HepG2 (cell line): ENCODE results near the gene PPCDC. TPM values are rescaled to one million over a fixed set of nuclear protein-coding genes. Genes with fewer than 3 reads are reported as not detected.

Experiments used
- CERS6 ChIP-seq: sonication (generic); formaldehyde crosslinking; IDR thresholded peaks from 2 replicates; pipeline ENCODE4 v1.5.0; 2020; ENCODE audit warnings: missing genetic modification reagents
- EED ChIP-seq: sonication (generic); formaldehyde crosslinking; IDR thresholded peaks from 2 replicates; pipeline ENCODE4 v1.5.0; 2020; ENCODE audit warnings: mild to moderate bottlenecking, missing genetic modification reagents
- ETV6 ChIP-seq: sonication (generic); formaldehyde crosslinking; conservative IDR thresholded peaks from 2 replicates; pipeline ENCODE4 v1.4.0; 2020; ENCODE audit warnings: missing genetic modification reagents
- FOXA3 ChIP-seq: IDR thresholded peaks from 2 replicates; pipeline ENCODE4 v1.6.1; 2016; ENCODE audit warnings: missing genetic modification reagents, missing compliant biosample characterization
- KAT7 ChIP-seq: IDR thresholded peaks from 2 replicates; pipeline ENCODE4 v1.6.1; 2018; ENCODE audit warnings: borderline replicate concordance, missing compliant biosample characterization
- MYPOP ChIP-seq: sonication (generic); formaldehyde crosslinking; IDR thresholded peaks from 2 replicates; pipeline ENCODE4 v1.8.1; 2023; ENCODE audit warnings: mild to moderate bottlenecking, moderate library complexity, missing genetic modification reagents
- PHF5A ChIP-seq: IDR thresholded peaks from one replicate; pipeline ENCODE4 v1.6.1; 2018; ENCODE audit warnings: low read depth, missing genetic modification reagents; ENCODE audit not compliant: unreplicated experiment
- USF2 ChIP-seq, 2 experiments: sonication (generic) in 1 of 2; formaldehyde crosslinking in 1 of 2; IDR thresholded peaks; 2 replicates each; pipeline versions ENCODE4 v1.5.1 to v1.6.1; 2011 to 2020; ENCODE audit warnings: borderline replicate concordance in 1 of 2, low read depth in 1 of 2, low read length in 1 of 2, mild to moderate bottlenecking in 1 of 2, missing genetic modification reagents in 1 of 2, moderate library complexity in 1 of 2
- ZBTB14 ChIP-seq: sonication (generic); formaldehyde crosslinking; IDR thresholded peaks from 2 replicates; pipeline ENCODE4 v1.4.0; 2020; ENCODE audit warnings: missing genetic modification reagents
- ZBTB7A ChIP-seq: sonication (generic); formaldehyde crosslinking; IDR thresholded peaks from 2 replicates; pipeline ENCODE4 v1.8.0; 2022; ENCODE audit warnings: mild to moderate bottlenecking, missing genetic modification reagents
- ZC3H4 ChIP-seq: sonication (generic); formaldehyde crosslinking; IDR thresholded peaks from 2 replicates; pipeline ENCODE4 v1.4.0; 2020; ENCODE audit warnings: missing genetic modification reagents, borderline replicate concordance
- ZMAT3 ChIP-seq: sonication (generic); formaldehyde crosslinking; conservative IDR thresholded peaks from 2 replicates; pipeline ENCODE4 v1.7.0; 2021; ENCODE audit warnings: missing genetic modification reagents
- ZNF335 ChIP-seq: sonication (generic); formaldehyde crosslinking; IDR thresholded peaks from 2 replicates; pipeline ENCODE4 v1.4.0; 2020; ENCODE audit warnings: missing genetic modification reagents
- ZNF737 ChIP-seq: sonication (generic); formaldehyde crosslinking; IDR thresholded peaks from 2 replicates; pipeline ENCODE4 v1.5.0; 2020; ENCODE audit warnings: missing genetic modification reagents, mild to moderate bottlenecking, borderline replicate concordance
- ZNF878 ChIP-seq: sonication (generic); formaldehyde crosslinking; IDR thresholded peaks from 2 replicates; pipeline ENCODE4 v1.8.1; 2023; ENCODE audit warnings: mild to moderate bottlenecking, missing genetic modification reagents, moderate library complexity
- polyA plus RNA-seq, 8 experiments: library from polyadenylated mRNA; depleted of rRNA in 3 of 8; stranded (reverse) in 7 of 8; unstranded in 1 of 8; fragments of >200 nt; fragmentation: Illumina TruSeq in 4 of 8; extraction: Trizol in 4 of 8; gene quantifications; 2 replicates each; pipeline versions ENCODE4 v1.2.1 to v1.2.3, GENCODE V29; 2011 to 2016; ENCODE audit warnings: low read depth in 4 of 8, missing spikeins in 1 of 8, mixed read lengths in 1 of 8; ENCODE audit not compliant: insufficient read depth in 1 of 8
- total RNA-seq, 5 experiments: library from RNA; depleted of rRNA; stranded (reverse); fragments of >200 nt; fragmentation: Illumina TruSeq; extraction: Trizol; gene quantifications; 2 replicates each; pipeline ENCODE4 v1.2.3, GENCODE V29; 2016; ENCODE audit warnings: low read depth in 1 of 5
- TF ChIP-seq, protein P1 (sequence below): sonication (generic); formaldehyde crosslinking; IDR thresholded peaks from 2 replicates; pipeline ENCODE4 v1.5.1; 2020; ENCODE audit warnings: mild to moderate bottlenecking, missing genetic modification reagents
- TF ChIP-seq, protein P2 (sequence below): sonication (generic); formaldehyde crosslinking; IDR thresholded peaks from 2 replicates; pipeline ENCODE4 v1.4.0; 2020; ENCODE audit warnings: missing genetic modification reagents

PPCDC gene
- total and polyA plus RNA-seq, 2 of the 13 experiments (the other 11 are each of a cell fraction or from before 2014, with no cell fraction given), result 12.3 to 12.8 TPM

GRCh38 chr15:75023181-75023871 lies at the start of gene PPCDC (continued):
- TF ChIP-seq USF2 (IDR thresholded peaks at IDR 0.05; ENCODE audit: low read depth, low read length) (no peak), USF2 (CRISPR knock-in tag; IDR thresholded peaks at IDR 0.05; ENCODE audit: borderline replicate concordance) (no peak), CERS6 (CRISPR knock-in tag) (no peak), PHF5A (CRISPR knock-in tag) (no peak), ZNF737 (CRISPR knock-in tag) (no peak), ZBTB14 (CRISPR knock-in tag) (0 out of 2 replicates have a peak, but pooled peaks have one; percentile 49), KAT7 (CRISPR knock-in tag) (peak; percentile 79; the same call in 1 of the 2 replicates), ZC3H4 (CRISPR knock-in tag) (no peak), ZNF878 (no peak), FOXA3 (CRISPR knock-in tag) (peak; percentile 47), ZNF335 (CRISPR knock-in tag) (no peak), EED (no peak), ETV6 (CRISPR knock-in tag) (no peak), ZMAT3 (CRISPR knock-in tag) (peak; percentile 77; the same call in 1 of the 2 replicates), MYPOP (CRISPR knock-in tag) (no peak), ZBTB7A (CRISPR knock-in tag) (peak; percentile 27; the same call in 1 of the 2 replicates)
- TF ChIP-seq, protein P1, sequence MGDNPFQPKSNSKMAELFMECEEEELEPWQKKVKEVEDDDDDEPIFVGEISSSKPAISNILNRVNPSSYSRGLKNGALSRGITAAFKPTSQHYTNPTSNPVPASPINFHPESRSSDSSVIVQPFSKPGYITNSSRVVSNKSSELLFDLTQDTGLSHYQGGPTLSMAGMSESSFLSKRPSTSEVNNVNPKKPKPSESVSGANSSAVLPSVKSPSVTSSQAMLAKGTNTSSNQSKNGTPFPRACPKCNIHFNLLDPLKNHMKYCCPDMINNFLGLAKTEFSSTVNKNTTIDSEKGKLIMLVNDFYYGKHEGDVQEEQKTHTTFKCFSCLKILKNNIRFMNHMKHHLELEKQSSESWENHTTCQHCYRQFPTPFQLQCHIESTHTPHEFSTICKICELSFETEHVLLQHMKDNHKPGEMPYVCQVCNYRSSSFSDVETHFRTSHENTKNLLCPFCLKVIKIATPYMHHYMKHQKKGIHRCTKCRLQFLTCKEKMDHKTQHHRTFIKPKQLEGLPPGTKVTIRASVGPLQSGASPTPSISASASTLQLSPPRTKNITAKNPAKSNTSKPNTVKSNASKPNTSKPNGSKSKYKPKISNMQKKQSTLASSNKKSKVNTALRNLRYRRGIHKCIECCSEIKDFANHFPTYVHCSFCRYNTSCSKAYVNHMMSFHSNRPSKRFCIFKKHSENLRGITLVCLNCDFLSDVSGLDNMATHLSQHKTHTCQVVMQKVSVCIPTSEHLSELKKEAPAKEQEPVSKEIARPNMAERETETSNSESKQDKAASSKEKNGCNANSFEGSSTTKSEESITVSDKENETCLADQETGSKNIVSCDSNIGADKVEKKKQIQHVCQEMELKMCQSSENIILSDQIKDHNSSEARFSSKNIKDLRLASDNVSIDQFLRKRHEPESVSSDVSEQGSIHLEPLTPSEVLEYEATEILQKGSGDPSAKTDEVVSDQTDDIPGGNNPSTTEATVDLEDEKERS, result peak; percentile 79; the same call in 1 of the 2 replicates
- TF ChIP-seq, protein P2, sequence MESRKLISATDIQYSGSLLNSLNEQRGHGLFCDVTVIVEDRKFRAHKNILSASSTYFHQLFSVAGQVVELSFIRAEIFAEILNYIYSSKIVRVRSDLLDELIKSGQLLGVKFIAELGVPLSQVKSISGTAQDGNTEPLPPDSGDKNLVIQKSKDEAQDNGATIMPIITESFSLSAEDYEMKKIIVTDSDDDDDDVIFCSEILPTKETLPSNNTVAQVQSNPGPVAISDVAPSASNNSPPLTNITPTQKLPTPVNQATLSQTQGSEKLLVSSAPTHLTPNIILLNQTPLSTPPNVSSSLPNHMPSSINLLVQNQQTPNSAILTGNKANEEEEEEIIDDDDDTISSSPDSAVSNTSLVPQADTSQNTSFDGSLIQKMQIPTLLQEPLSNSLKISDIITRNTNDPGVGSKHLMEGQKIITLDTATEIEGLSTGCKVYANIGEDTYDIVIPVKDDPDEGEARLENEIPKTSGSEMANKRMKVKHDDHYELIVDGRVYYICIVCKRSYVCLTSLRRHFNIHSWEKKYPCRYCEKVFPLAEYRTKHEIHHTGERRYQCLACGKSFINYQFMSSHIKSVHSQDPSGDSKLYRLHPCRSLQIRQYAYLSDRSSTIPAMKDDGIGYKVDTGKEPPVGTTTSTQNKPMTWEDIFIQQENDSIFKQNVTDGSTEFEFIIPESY (CRISPR knock-in tag), result no peak
